Measurements from ENCODE around the gene SCUBE1.

SCUBE1 gene

GRCh38 chr22:43198936-43199335 is 144.2 kb downstream of the SCUBE1 start:
- DNase-seq (ENCODE audit: low read depth): no peak

GRCh38 chr22:43198126-43198525 is 145.0 kb downstream of the SCUBE1 start:
- no peak for DNase-seq (ENCODE audit: low read depth)

DNA sequence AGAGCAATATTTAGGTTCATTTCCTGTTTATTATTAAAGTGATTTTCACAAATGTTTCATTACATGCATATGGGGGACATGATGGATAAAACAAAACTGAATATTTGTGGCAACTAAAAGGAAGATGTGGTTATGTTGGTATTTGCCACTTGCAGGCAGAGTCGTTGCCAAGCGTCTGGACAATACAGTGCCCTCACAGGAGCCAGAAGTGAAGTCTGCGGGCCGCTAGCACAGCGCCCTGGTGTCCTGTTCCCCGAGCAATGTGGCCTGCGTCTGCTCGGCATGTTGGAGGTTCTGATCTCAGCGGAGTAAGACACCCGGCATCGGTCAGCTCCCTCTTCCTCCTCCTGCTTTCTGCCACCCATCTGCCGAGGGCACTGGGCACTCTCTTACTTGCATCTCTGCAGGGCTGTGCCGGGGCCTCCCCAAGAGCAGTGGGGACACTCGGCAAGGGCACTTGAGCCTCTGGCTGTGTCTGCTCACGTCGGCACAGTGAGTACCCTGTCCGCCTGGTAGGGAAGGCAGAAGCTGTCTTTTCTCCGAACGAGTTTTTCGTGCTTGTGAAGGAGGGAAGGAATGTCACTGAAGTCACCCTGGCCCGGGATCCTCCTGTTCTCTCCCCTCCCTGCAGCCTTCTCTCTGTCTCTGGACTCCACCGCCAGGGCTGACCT is 145.8 kb downstream of the SCUBE1 start:
- DNase-seq (ENCODE audit: low read depth): no peak

DNA sequence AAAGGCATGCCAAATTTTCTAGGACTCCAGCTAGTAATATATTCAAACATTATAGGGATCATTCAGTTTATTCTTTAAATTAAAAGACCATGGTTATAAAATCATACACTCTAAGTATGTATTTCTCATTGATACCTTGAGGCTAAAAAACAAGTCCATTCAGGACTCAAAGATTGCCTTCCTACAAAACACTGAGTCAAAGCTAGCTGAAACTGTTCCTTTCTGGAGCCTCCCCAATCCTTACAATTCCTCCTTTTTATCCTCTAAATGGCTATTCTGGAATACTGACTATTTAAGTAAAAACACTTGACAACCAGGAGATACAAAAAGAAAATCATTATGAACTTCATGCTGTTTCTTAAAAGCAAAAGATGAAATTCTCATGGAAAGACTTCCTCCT is 151.3 kb downstream of the SCUBE1 start:
- DNase-seq (ENCODE audit: low read depth): no peak

DNA sequence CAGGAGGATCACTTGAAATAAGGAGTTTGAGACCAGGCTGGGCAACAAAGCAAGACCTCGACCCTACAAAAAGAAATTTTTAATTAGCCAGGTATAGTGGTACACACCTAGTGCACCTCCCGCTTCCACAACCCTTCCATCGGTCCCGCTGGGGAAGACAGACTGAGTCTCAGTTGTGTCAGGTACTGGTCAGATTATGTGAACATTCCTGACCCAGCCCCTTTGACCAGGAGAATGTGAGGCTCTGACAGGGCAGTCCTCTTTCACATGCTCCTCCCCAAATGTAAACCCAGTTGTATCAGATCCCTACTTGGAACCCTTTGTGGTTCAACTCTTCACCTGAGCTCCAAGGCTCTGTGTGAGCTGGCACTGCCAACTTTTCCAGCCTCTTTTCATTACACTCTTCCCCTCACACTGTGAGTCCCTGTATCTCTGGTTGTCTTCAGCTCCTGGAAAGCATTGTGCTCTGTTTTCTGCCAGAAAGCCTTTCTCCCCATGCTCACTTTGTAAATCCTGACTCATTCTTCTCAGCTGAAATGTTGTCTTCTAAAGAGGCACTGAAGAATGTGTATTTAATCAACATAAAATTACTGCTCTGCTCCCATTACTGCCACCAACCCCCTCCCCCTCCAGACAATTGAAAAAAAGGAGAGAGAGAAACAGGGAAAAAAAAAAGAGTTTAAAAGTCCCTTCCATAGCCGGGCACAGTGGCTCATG is 154.2 kb downstream of the SCUBE1 start:
- no peak for DNase-seq (ENCODE audit: low read depth)

DNA sequence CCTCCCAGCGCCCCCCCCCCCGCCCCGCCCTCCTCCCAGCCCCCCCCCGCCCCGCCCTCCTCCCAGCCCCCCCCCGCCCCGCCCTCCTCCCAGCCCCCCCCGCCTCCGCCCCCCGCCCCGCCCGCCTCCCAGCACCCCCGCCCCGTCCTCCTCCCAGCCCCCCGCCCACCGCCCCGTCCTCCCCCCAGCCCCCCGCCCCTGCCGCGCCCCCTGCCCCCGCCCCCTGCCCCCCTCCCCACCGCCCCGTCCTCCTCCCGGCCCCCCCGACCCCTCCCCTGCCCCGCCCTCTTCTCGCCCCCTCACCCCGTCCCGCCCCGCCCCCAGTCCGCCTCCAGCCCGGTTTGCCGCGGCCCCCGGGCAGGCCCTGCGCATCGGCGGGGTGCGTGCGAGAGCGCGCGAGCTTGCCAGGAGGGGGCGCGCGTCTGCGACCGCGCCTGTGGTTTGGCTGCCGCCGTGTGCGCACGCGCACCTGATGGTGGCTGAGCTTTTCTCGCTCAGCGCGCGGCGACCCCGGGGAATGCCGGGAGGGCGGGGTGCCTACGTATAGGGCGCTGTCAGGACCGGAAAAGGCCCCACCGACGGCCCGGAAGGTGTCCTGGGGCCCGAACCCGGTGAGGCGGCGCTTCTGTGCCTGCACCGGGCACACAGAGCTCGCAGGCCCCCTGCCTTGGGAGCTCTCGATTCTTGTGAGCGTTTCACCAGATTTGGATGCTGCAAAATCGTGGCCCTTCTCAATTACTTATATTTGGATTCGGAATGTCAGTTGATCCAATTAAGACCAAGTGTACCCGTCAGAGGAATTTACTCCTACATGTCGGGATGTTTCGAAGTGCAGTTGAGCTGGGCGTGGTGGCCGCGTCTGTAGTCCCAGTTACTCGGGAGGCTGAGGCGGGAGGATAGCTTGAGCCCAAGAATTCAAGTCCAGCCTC is 155.7 kb downstream of the SCUBE1 start:
- peak; percentile 94 for DNase-seq (ENCODE audit: low read depth)

DNA sequence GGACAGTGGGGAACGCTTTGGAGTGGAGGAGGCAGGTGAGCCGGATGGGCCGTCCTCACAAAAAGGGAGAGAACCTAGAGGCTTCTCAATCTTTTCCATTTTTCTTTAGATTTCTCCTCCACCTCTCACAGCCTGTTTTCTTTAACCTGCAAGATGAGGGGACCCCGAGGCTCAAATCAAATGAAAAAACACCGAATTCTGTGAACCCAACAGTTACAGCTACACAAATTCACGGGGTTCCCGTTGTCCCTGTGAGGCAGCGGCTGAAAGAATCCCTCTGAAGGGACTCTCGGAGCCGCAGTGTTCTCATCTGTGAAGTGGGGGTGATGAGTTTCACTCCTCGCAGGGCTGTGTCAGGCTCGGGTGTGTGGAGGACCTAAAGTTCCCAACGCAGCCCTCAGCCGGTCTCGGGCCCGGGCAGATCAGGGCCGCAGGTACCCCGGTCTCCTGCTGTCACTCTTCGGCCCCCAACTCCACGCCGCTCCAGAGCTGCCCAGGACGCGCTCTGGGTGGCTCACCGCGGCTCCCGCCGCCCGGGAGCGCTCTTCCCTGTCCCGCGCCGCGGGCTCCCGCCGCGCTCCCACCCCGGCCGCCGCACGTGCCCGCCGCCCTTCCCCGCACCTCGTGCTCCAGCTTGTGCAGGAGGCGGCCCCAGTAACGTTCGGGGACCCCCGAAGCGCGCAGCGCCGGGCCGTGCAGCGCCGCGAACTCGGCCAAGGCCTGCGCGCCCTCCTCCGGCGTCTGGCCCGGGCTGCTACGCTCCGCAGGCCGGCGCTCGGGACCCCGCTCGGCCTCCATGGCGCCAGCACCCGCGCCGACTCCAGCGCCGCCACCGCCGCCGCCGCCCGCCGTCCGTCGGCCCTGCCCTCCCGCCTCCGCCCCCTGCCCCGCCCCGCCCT is 156.7 kb downstream of the SCUBE1 start, which contains the start of gene TTLL12:
TSS of gene TTLL12 (minus strand) at position 863 of the 899 bp plus-strand sequence. CDS start at position 798, 65 bp downstream.
- DNase-seq (ENCODE audit: low read depth): no peak

- no peak for DNase-seq (ENCODE audit: low read depth)
These were observed 157.3 kb downstream of the SCUBE1 start for GRCh38 chr22:43185860-43186261.

DNA sequence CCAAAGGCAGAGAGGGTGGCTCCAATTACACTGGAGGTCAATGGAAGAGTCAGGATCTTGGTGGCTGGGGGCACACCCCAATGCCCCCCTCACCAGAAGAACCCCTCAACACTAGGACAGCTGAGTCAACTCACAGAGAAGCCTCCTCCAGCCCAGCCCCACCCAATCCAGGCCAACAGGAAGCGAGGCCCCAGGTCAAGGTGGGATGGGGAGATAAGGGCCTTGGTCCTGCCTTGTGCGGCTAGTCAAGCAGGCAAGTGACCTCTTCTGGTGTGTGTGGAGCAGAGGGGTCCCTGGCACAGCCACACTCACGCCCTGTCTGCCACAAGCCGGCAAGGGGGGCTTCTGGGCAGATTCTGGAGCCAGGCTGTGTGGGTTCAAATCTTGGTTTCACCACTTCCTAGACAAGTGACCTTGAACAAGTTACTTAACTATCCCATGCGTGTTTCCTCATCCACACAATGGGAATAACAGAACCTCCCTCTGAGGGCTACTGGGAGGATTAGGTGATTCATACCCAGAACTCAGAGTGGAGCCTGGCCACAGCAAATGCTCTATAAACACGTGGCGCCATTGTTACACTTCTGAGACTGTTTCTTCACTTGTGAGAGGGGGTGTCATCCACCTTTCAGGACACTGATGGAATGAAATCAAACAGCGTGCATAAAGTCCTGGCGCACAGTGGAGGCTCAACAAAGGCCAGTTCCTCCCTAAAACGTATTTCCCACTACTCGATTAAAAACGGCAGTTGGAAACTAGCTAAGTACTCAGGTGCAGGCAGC is 159.5 kb downstream of the SCUBE1 start:
- no peak for DNase-seq (ENCODE audit: low read depth)

- no peak for DNase-seq (ENCODE audit: low read depth)
These were observed 160.4 kb downstream of the SCUBE1 start for GRCh38 chr22:43182726-43183125.

- DNase-seq (ENCODE audit: low read depth): no peak
These were observed 161.1 kb downstream of the SCUBE1 start for GRCh38 chr22:43182118-43182517.

DNA sequence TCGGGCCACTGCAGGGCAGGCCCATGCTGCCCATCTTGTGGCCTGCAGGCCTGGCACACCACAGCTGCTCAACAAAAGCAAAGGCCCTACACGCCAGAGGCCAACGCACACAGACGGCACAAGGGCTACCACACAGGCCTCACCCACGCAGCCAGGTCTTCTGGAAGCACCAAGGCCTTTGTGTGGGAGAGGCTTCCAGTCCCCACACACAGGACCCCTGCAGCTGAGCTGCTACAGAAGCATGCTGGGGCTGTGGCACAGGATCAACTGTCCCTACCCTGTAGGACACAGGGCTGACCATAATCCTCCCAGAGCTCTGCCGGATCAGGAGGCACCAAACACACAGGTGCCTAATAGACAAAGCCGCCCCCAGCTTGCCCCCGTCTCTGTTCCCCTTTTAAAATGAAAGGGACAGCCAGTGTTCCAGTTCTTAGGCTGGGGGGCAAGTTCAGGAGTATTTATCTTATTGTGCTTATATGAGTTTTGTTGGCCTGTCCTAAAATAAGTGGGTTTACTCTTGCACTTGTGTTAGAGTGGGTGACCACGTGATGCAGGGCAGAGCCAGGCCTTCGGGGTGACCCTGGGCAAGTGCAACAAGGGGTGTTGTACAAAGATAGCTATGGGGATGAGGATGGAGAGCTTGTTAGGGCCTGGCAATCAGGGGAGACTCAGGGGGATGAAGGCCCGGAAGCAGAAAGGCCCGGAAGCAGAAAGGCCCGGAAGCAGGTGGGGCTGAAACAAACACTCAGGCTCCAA is 161.7 kb downstream of the SCUBE1 start:
- no peak for DNase-seq (ENCODE audit: low read depth)

- DNase-seq (ENCODE audit: low read depth): no peak
These were observed 162.5 kb downstream of the SCUBE1 start for GRCh38 chr22:43180670-43181069.

DNA sequence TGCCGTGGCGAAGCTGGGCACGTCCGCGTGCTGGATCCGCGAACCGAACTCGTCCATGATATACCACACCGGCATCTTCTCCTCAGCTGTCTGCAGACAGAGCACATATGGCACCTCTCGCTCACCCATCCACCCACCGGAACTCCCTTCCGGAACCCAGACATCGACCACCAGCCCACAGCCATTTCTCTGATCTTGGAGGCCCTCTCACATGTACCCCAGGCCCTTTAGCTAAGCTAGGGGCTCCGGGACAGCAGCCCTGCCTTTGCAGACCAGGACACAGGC is 163.3 kb downstream of the SCUBE1 start:
- DNase-seq (ENCODE audit: low read depth): no peak

DNA sequence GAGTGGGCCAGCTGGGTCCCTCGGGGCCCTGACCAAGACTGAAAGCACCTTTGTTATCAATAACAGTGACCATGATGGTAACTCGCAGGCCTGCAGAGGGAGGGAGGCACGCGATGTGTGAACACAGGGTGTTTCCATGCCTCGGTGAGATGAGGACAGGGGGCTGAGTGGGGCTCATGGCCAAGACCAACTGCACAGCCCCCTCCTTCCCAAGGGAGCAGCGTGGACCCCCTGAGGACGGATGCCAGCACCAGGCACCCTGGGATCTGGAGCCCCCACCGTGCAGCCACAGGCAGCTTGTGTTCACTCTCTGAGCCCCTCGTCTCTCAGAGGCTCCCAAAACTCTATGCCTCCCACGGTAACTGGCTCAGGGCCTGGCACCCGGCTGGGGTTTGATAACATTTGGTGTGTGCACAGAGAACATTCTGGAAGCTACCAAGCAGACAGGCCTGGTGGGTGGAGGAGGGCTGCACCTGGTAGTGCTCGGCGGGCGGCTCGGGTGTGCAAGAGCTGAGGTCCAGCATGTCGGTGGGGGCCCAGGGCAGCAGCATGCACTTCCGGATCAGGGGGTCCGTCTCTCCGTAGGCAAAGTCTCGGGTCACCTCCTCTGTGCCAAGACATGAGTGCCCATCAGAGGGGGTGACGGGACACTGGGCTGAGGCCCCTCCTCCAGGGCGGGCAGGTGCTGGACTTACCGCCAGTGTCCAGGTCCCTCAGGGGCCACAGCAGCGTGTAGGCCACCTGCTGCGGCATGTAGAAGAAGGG is 163.8 kb downstream of the SCUBE1 start:
- DNase-seq (ENCODE audit: low read depth): no peak

- no peak for DNase-seq (ENCODE audit: low read depth)
These were observed 165.7 kb downstream of the SCUBE1 start for GRCh38 chr22:43177479-43177878.

DNA sequence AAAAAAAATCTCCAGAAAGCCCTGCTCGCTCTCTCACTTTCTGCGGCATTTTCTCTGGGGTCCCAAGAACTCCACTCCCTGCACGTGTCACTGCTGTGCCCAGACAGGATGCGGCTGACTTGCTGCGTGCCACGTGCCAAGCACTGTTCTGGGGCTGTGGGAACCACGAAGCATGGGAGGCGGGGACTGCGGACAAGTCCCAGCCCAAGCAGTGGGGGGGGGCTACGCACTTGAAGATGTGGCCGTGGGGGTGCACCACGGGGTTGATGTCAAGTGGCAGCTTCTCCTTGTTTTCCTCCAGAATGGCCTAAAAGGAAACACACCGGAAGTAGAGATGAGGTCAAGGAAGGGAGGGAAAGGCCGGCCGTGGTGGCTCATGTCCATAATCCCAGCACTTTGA is 167.1 kb downstream of the SCUBE1 start:
- no peak for DNase-seq (ENCODE audit: low read depth)

GRCh38 chr22:43174941-43175531 is 168.1 kb downstream of the SCUBE1 start:
- DNase-seq (ENCODE audit: low read depth): no peak

Data from fibroblast of the conjunctiva (primary cell).